ENCODE results near the gene CSNK2A1. TPM values are rescaled to one million over a fixed set of nuclear protein-coding genes. Genes with fewer than 3 reads are reported as not detected.

CSNK2A1 gene
- total and polyA plus RNA-seq, 2 donors (not counting 1 experiment from before 2014, with no cell fraction given) = 28.3 to 125 TPM

DNA sequence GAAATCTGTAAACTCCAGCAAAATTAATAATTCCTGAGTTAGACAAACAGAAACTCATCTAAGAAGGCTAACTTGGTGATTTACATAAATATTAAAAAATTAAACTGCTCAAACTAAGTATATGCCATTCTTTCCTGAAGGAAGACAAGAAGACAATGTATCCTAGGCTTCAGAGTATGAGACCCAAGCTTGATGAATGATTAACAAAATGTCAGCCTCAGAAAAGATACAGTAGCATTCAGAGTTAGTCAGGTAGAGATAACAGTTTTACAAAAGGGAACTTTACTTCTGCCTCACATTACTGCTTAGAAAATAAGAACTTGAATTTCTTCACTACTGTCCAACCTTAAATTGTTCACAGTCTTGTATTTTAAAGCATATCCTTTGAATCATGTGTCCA lies 12.0 kb downstream of the CSNK2A1 start:
- CTCF ChIA-PET = no interaction called here
- no peak for DNase-seq
- ATAC-seq (ENCODE audit: low read depth) = no peak
- H3K27ac ChIP-seq (ENCODE audit: low read length in 2 of 2) = no peak overlapping the region
- H3K27me3 ChIP-seq (replicated peaks in 1 of 4; ENCODE audit: control extremely low read depth in 1 of 4, control insufficient read depth in 3 of 4, insufficient read depth in 4 of 4, low read length in 3 of 4) = no peaks in the 10 kb centered on the region
- POLR2A ChIA-PET = no interaction called here
- no peak overlapping the region for H3K9ac ChIP-seq (ENCODE audit: low read length)
- Mint-ChIP-seq H3K27ac (no peak overlapping the region), H3K9me3 (ENCODE audit: insufficient read depth) (peaks cover 11% of the 10 kb centered on the region), H3K27me3 (no peaks in the 10 kb centered on the region), H3K4me3 (no peak overlapping the region), H3K4me1 (peaks cover 54% of the 10 kb centered on the region)
- no peak overlapping the region for H3K4me3 ChIP-seq (ENCODE audit: control extremely low read depth in 1 of 5, extremely low read depth in 1 of 5, insufficient read depth in 1 of 5, low read depth in 2 of 5, low read length in 4 of 5)
- H3K9me3 ChIP-seq (ENCODE audit: control extremely low read depth in 1 of 3, control insufficient read depth in 2 of 3, insufficient read depth in 1 of 3, low read length in 2 of 3) = peaks cover 4 to 13% (median 11%) of the 10 kb centered on the region in 3 donors
- no peak overlapping the region for H2AFZ ChIP-seq (ENCODE audit: insufficient read depth, low read depth, low read length, poor library complexity, severe bottlenecking)
- H4K20me1 ChIP-seq (ENCODE audit: control insufficient read depth, insufficient read depth, low read length, poor library complexity, severe bottlenecking) = peaks cover 100% of the 10 kb centered on the region
- no peak for TF ChIP-seq EZH2 (IDR thresholded peaks at IDR 0.05; ENCODE audit: borderline replicate concordance, insufficient read depth, low read depth, low read length, poor library complexity, severe bottlenecking)
- TF ChIP-seq, protein P1, sequence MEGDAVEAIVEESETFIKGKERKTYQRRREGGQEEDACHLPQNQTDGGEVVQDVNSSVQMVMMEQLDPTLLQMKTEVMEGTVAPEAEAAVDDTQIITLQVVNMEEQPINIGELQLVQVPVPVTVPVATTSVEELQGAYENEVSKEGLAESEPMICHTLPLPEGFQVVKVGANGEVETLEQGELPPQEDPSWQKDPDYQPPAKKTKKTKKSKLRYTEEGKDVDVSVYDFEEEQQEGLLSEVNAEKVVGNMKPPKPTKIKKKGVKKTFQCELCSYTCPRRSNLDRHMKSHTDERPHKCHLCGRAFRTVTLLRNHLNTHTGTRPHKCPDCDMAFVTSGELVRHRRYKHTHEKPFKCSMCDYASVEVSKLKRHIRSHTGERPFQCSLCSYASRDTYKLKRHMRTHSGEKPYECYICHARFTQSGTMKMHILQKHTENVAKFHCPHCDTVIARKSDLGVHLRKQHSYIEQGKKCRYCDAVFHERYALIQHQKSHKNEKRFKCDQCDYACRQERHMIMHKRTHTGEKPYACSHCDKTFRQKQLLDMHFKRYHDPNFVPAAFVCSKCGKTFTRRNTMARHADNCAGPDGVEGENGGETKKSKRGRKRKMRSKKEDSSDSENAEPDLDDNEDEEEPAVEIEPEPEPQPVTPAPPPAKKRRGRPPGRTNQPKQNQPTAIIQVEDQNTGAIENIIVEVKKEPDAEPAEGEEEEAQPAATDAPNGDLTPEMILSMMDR (IDR thresholded peaks at IDR 0.05) = no peak
- H3K4me1 ChIP-seq (ENCODE audit: control insufficient read depth in 2 of 2, insufficient read depth in 2 of 2, low read length in 2 of 2) = peaks cover 14 to 19% of the 10 kb centered on the region in 2 donors
- peaks cover 100% of the 10 kb centered on the region for H3K79me2 ChIP-seq (ENCODE audit: control insufficient read depth, insufficient read depth, low read length)
- H3K4me2 ChIP-seq (replicated peaks; ENCODE audit: low read depth, low read length, poor library complexity, severe bottlenecking) = no peak overlapping the region
- intact Hi-C loops (cut with micrococcal nuclease) = no loop called here
- peaks cover 15 to 23% of the 10 kb centered on the region in 2 experiments for H3K36me3 ChIP-seq (replicated peaks in 1 of 2; ENCODE audit: control extremely low read depth in 1 of 2, control insufficient read depth in 1 of 2, extremely low read depth in 1 of 2, insufficient read depth in 2 of 2, low read length in 1 of 2)

GRCh38 chr20:530321-530720 lies 13.3 kb downstream of the CSNK2A1 start:
- H3K27me3 Mint-ChIP-seq = no peaks in the 10 kb centered on the region
- Histone ChIP-seq H3K9ac (ENCODE audit: low read length) (no peak overlapping the region), H3K27ac (ENCODE audit: low read length in 2 of 2) (no peak overlapping the region), H3K4me3 (ENCODE audit: control extremely low read depth in 1 of 5, extremely low read depth in 1 of 5, insufficient read depth in 1 of 5, low read depth in 2 of 5, low read length in 4 of 5) (no peak overlapping the region), H3K27me3 (replicated peaks in 1 of 4; ENCODE audit: control extremely low read depth in 1 of 4, control insufficient read depth in 3 of 4, insufficient read depth in 4 of 4, low read length in 3 of 4) (no peaks in the 10 kb centered on the region), H3K9me3 (ENCODE audit: control extremely low read depth in 1 of 3, control insufficient read depth in 2 of 3, insufficient read depth in 1 of 3, low read length in 2 of 3) (peaks cover 4 to 23% (median 11%) of the 10 kb centered on the region in 3 donors), H3K4me2 (replicated peaks; ENCODE audit: low read depth, low read length, poor library complexity, severe bottlenecking) (no peak overlapping the region), H3K4me1 (ENCODE audit: control insufficient read depth in 2 of 2, insufficient read depth in 2 of 2, low read length in 2 of 2) (peaks cover under 1 to 8% of the 10 kb centered on the region in 2 donors), H3K79me2 (ENCODE audit: control insufficient read depth, insufficient read depth, low read length) (peaks cover 97% of the 10 kb centered on the region), H2AFZ (ENCODE audit: insufficient read depth, low read depth, low read length, poor library complexity, severe bottlenecking) (no peak overlapping the region), H3K36me3 (replicated peaks in 1 of 2; ENCODE audit: control extremely low read depth in 1 of 2, control insufficient read depth in 1 of 2, extremely low read depth in 1 of 2, insufficient read depth in 2 of 2, low read length in 1 of 2) (peaks cover 15 to 32% of the 10 kb centered on the region in 2 experiments), H4K20me1 (ENCODE audit: control insufficient read depth, insufficient read depth, low read length, poor library complexity, severe bottlenecking) (peaks cover 97% of the 10 kb centered on the region)
- DNase-seq (no peak), ATAC-seq (ENCODE audit: low read depth) (no peak)
- no peak overlapping the region for H3K4me3 Mint-ChIP-seq
- no peak for TF ChIP-seq EZH2 (IDR thresholded peaks at IDR 0.05; ENCODE audit: borderline replicate concordance, insufficient read depth, low read depth, low read length, poor library complexity, severe bottlenecking)
- TF ChIP-seq, protein P1 (IDR thresholded peaks at IDR 0.05) = no peak
- H3K27ac Mint-ChIP-seq = no peak overlapping the region
- ChIA-PET CTCF (no interaction called here), POLR2A (no interaction called here)
- 100% methylated on average over 5 of the region's 6 CpGs for WGBS (ENCODE audit: insufficient coverage)
- H3K4me1 Mint-ChIP-seq = peaks cover 43% of the 10 kb centered on the region
- H3K9me3 Mint-ChIP-seq (ENCODE audit: insufficient read depth) = peaks cover 11% of the 10 kb centered on the region
- intact Hi-C loops (cut with micrococcal nuclease) = no loop called here
